ENCODE results near the gene RNF208. TPM values are rescaled to one million over a fixed set of nuclear protein-coding genes. Genes with fewer than 3 reads are reported as not detected.

The RNF208 gene
- total and polyA plus RNA-seq, 9 of the 15 experiments (the other 6 are each of a cell fraction or from before 2014, with no cell fraction given): 0.15 to 6.9 (median 0.50) TPM; not detected in 2

GRCh38 chr9:137223078-137223970 is 1.3 kb upstream of the RNF208 start (continued):
- TF ChIP-seq ZNF609 (CRISPR knock-in tag; IDR thresholded peaks at IDR 0.05; ENCODE audit: borderline replicate concordance): no peak
- peak; percentile 86 for TF ChIP-seq POLR2G (IDR thresholded peaks at IDR 0.05; ENCODE audit: low read depth, low read length)
- no peak for TF ChIP-seq SMARCE1 (IDR thresholded peaks at IDR 0.05)
- TF ChIP-seq SMARCB1 (IDR thresholded peaks at IDR 0.05; ENCODE audit: insufficient read length, low read depth): no peak
- TF ChIP-seq NELFE (IDR thresholded peaks at IDR 0.05; ENCODE audit: insufficient read depth, insufficient read length): no peak
- TF ChIP-seq CREB1 (IDR thresholded peaks at IDR 0.05): no peak; the same call in 1 of the 2 replicates
- peak; percentile 14; the same call in 1 of the 2 replicates for TF ChIP-seq CREB1 (CRISPR knock-in tag; IDR thresholded peaks at IDR 0.05)
- peak; percentile 50 for TF ChIP-seq ZBTB7A (IDR thresholded peaks at IDR 0.05; ENCODE audit: borderline replicate concordance, control insufficient read depth, low read depth, low read length)
- TF ChIP-seq DMBX1 (CRISPR knock-in tag; IDR thresholded peaks at IDR 0.05; ENCODE audit: borderline replicate concordance): no peak
- no peak for TF ChIP-seq ARID2 (IDR thresholded peaks at IDR 0.05)
- TF ChIP-seq CXXC5 (CRISPR knock-in tag; IDR thresholded peaks at IDR 0.05): peak; percentile 70
- TF ChIP-seq ZNF316 (IDR thresholded peaks at IDR 0.05): no peak
- no peak for TF ChIP-seq CGGBP1 (CRISPR knock-in tag; IDR thresholded peaks at IDR 0.05)
- TF ChIP-seq PTRF (tag; IDR thresholded peaks at IDR 0.05): no peak
- no peak for TF ChIP-seq NR4A1 (CRISPR knock-in tag; IDR thresholded peaks at IDR 0.05)
- no peak for TF ChIP-seq NR4A1 (tag; IDR thresholded peaks at IDR 0.05)
- TF ChIP-seq AFF4 (CRISPR knock-in tag; IDR thresholded peaks at IDR 0.05): no peak
- TF ChIP-seq SNIP1 (IDR thresholded peaks at IDR 0.05; ENCODE audit: low read depth): no peak
- TF ChIP-seq SIX5 (IDR thresholded peaks at IDR 0.05; ENCODE audit: borderline replicate concordance in 1 of 2, insufficient read depth in 1 of 2, low read depth in 1 of 2, low read length in 2 of 2): no peak
- TF ChIP-seq ZNF12 (CRISPR knock-in tag; IDR thresholded peaks at IDR 0.05): no peak

Data from K562 (cell line).